ENCODE data around the gene SLCO3A1. TPM values are rescaled to one million over a fixed set of nuclear protein-coding genes. Genes with fewer than 3 reads are reported as not detected.

SLCO3A1 gene
- total and polyA plus RNA-seq, 8 donors = 2.4 to 38.8 (median 7.7) TPM

- H3K36me3 ChIP-seq = no peaks in the 10 kb centered on the region
These were observed 32.3 kb downstream of the SLCO3A1 start for GRCh38 chr15:91885714-91886270.

GRCh38 chr15:91886878-91887277 lies 33.4 kb downstream of the SLCO3A1 start:
- Histone ChIP-seq H3K9me3 (no peaks in the 10 kb centered on the region), H3K27ac (no peak overlapping the region), H3K4me3 (no peak overlapping the region), H3K27me3 (no peaks in the 10 kb centered on the region), H3K36me3 (no peaks in the 10 kb centered on the region), H3K4me1 (peaks cover 13 to 62% (median 17%) of the 10 kb centered on the region in 4 donors)
- WGBS, 5 donors = 84 to 91% (median 91%) methylated on average over 3 of the region's 3 CpGs
- DNase-seq = no peak
- intact Hi-C loops (cut with DNase I; ENCODE audit: low total_unique reads) = no loop called here
- TF ChIP-seq CTCF (IDR thresholded peaks at IDR 0.05) = no peak
- TF ChIP-seq POLR2AphosphoS5 (IDR thresholded peaks at IDR 0.05) = no peak
- TF ChIP-seq EP300 (IDR thresholded peaks at IDR 0.05) = no peak
- no peak for TF ChIP-seq POLR2A (IDR thresholded peaks at IDR 0.05)

More at GRCh38 chr15:91885714-91886270, 32.3 kb downstream of the SLCO3A1 start:
- 86 to 95% (median 88%) methylated on average over 7 of the region's 7 CpGs for WGBS, 5 donors
- intact Hi-C loops (cut with DNase I; ENCODE audit: low total_unique reads) = no loop called here
- no peaks in the 10 kb centered on the region for H3K9me3 ChIP-seq
- DNase-seq = no peak
- TF ChIP-seq POLR2A (IDR thresholded peaks at IDR 0.05) = no peak
- no peak for TF ChIP-seq CTCF (IDR thresholded peaks at IDR 0.05)
- no peak for TF ChIP-seq EP300 (IDR thresholded peaks at IDR 0.05)
- H3K4me3 ChIP-seq = no peak overlapping the region
- no peak overlapping the region for H3K27ac ChIP-seq
- no peaks in the 10 kb centered on the region for H3K27me3 ChIP-seq
- peaks cover 13 to 72% (median 19%) of the 10 kb centered on the region in 4 donors for H3K4me1 ChIP-seq

- TF ChIP-seq POLR2AphosphoS5 (IDR thresholded peaks at IDR 0.05) (no peak), CTCF (IDR thresholded peaks at IDR 0.05) (no peak), POLR2A (IDR thresholded peaks at IDR 0.05) (no peak), EP300 (IDR thresholded peaks at IDR 0.05) (no peak)
- Histone ChIP-seq H3K36me3 (no peaks in the 10 kb centered on the region), H3K27ac (no peak overlapping the region), H3K4me1 (peaks cover 13 to 62% (median 17%) of the 10 kb centered on the region in 4 donors), H3K27me3 (no peaks in the 10 kb centered on the region), H3K4me3 (no peak overlapping the region), H3K9me3 (no peaks in the 10 kb centered on the region)
- no peak for DNase-seq
- intact Hi-C loops (cut with DNase I; ENCODE audit: low total_unique reads) = no loop called here
- 63 to 80% (median 77%) methylated on average over 4 to 6 of the region's 6 CpGs for WGBS, 5 donors
These were observed 33.8 kb downstream of the SLCO3A1 start for GRCh38 chr15:91887321-91887720.

- no peak for DNase-seq
- H3K27ac ChIP-seq = no peak overlapping the region
- WGBS, 5 donors = 18 to 35% (median 30%) methylated on average over 5 of the region's 5 CpGs
- no peaks in the 10 kb centered on the region for H3K27me3 ChIP-seq
- H3K9me3 ChIP-seq = no peaks in the 10 kb centered on the region
- H3K36me3 ChIP-seq = no peaks in the 10 kb centered on the region
- no peak overlapping the region for H3K4me3 ChIP-seq
- intact Hi-C loops (cut with DNase I; ENCODE audit: low total_unique reads) = no loop called here
- TF ChIP-seq CTCF (IDR thresholded peaks at IDR 0.05) (no peak), POLR2AphosphoS5 (IDR thresholded peaks at IDR 0.05) (no peak), POLR2A (IDR thresholded peaks at IDR 0.05) (no peak), EP300 (IDR thresholded peaks at IDR 0.05) (no peak)
- peaks cover 13 to 61% (median 17%) of the 10 kb centered on the region in 4 donors for H3K4me1 ChIP-seq
These were observed 34.4 kb downstream of the SLCO3A1 start for GRCh38 chr15:91887921-91888373.
